Prostate gland (tissue), 1 donor: ENCODE data around the gene NOP56.

Source experiments
- POLR2A ChIP-seq: fragments of 450-650 bp; IDR thresholded peaks from one replicate; pipeline ENCODE4 v1.6.1; 2016; ENCODE audit warnings: antibody characterized with exemption, mild to moderate bottlenecking
- POLR2AphosphoS5 ChIP-seq: sonication (generic); formaldehyde crosslinking; IDR thresholded peaks from one replicate; pipeline ENCODE4 v1.6.1; 2017; ENCODE audit warnings: antibody characterized with exemption

GRCh38 chr20:2701671-2702081 lies 49.2 kb downstream of the NOP56 start:
- TF ChIP-seq POLR2AphosphoS5 (no peak), POLR2A (no peak)
